GM12878 (cell line): ENCODE data around the gene DDX51.

ENCODE experiments used
- CEBPB ChIP-seq, 2 experiments: fragments of 150-350 bp in 1 of 2; IDR thresholded peaks; 2 replicates each; pipeline ENCODE4 v1.6.1; 2012 to 2014; ENCODE audit warnings: low read depth in 2 of 2, low read length in 2 of 2, borderline replicate concordance in 1 of 2, inconsistent platforms in 1 of 2
- ESRRA ChIP-seq: IDR thresholded peaks from 2 replicates; pipeline ENCODE4 v1.6.1; 2012; ENCODE audit warnings: mild to moderate bottlenecking, low read length, improper control_type of control experiment
- HDAC6 ChIP-seq: fragments of 200-600 bp; sonication (generic); IDR thresholded peaks from one replicate; pipeline ENCODE4 v1.8.0; 2017; ENCODE audit warnings: antibody characterized with exemption; ENCODE audit not compliant: unreplicated experiment
- NFXL1 ChIP-seq: fragments of 450-650 bp; IDR thresholded peaks from 2 replicates; pipeline ENCODE4 v1.6.1; 2017; ENCODE audit warnings: antibody characterized with exemption, mild to moderate bottlenecking, borderline replicate concordance
- RFX5 ChIP-seq: IDR thresholded peaks from 2 replicates; pipeline ENCODE4 v1.6.1; 2011; ENCODE audit warnings: low read depth, low read length, improper control_type of control experiment
- SIN3A ChIP-seq: IDR thresholded peaks from 2 replicates; pipeline ENCODE4 v1.6.1; 2012; ENCODE audit warnings: low read depth, low read length, improper control_type of control experiment
- SMAD1 ChIP-seq: fragments of 450-650 bp; IDR thresholded peaks from 2 replicates; pipeline ENCODE4 v1.6.1; 2018; ENCODE audit warnings: mild to moderate bottlenecking, low read depth; ENCODE audit not compliant: partially characterized antibody
- TBL1XR1 ChIP-seq: IDR thresholded peaks from 2 replicates; pipeline ENCODE4 v1.6.1; 2012; ENCODE audit warnings: low read depth, low read length, improper control_type of control experiment
- ZZZ3 ChIP-seq: IDR thresholded peaks from 2 replicates; pipeline ENCODE4 v1.6.1; 2011; ENCODE audit warnings: low read depth; ENCODE audit not compliant: control insufficient read depth, insufficient read length
- TF ChIP-seq, protein P1 (sequence below), 3 experiments: IDR thresholded peaks in 2 of 3; conservative IDR thresholded peaks in 1 of 3; 2 replicates each; pipeline ENCODE4 v1.5.1; 2011; ENCODE audit warnings: low read depth in 3 of 3, low read length in 3 of 3, mild to moderate bottlenecking in 3 of 3, control low read depth in 2 of 3, moderate library complexity in 2 of 3, inconsistent platforms in 1 of 3, mixed read lengths in 1 of 3; ENCODE audit not compliant: control insufficient read depth in 2 of 3, insufficient read depth in 1 of 3; ENCODE audit errors: extremely low read depth in 1 of 3
- TF ChIP-seq, protein P2 (sequence below): IDR thresholded peaks from 2 replicates; pipeline ENCODE4 v1.6.1; 2012; ENCODE audit warnings: low read depth, low read length, improper control_type of control experiment
- TF ChIP-seq, protein P3 (sequence below): fragments of 450-650 bp; IDR thresholded peaks from 2 replicates; pipeline ENCODE4 v1.6.1; 2017; ENCODE audit warnings: mild to moderate bottlenecking

DNA sequence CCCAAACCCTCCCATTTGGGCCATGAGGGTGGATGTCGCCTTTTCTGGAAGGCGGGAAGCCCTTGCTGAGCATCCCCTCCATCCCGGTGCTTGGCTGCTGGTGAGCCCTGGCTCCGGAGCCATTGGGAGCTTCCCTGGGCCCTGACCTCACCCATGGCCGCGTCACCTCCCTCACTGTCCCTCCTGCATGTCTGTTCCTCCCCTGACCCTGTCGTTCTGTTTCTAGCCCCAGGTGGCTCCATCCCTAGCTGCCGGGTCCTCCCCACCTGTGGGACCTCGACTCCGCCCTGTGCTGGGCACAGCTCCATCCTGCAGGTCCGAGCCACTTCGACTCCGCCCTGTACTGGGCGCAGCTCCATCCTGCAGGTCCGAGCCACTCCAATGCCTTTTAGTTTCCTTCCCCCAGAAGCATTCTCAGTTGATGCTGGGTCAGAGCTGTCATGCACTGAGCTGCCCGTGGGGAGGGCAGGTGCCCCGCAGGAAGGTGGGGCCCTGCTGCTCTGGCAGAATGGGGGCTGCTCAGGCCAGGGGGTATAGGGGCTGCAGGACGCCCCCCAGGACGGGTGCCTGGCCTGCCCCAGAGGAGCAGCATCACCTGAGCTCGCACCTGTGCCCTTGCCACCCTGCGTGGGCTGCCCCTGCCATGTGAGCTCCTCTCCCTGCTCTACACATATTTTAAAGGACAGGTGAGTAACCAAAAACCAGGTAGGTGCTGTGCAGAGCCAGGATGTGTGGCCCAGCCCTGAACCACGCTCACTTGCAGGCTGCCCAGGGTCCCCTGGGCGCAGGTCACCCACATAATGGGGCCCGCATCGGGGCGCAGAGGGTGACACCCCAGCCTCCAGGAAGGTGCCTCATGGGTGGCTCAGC is 19.2 kb upstream of the DDX51 start:
- TF ChIP-seq ZZZ3 = no peak
- TF ChIP-seq, protein P1, sequence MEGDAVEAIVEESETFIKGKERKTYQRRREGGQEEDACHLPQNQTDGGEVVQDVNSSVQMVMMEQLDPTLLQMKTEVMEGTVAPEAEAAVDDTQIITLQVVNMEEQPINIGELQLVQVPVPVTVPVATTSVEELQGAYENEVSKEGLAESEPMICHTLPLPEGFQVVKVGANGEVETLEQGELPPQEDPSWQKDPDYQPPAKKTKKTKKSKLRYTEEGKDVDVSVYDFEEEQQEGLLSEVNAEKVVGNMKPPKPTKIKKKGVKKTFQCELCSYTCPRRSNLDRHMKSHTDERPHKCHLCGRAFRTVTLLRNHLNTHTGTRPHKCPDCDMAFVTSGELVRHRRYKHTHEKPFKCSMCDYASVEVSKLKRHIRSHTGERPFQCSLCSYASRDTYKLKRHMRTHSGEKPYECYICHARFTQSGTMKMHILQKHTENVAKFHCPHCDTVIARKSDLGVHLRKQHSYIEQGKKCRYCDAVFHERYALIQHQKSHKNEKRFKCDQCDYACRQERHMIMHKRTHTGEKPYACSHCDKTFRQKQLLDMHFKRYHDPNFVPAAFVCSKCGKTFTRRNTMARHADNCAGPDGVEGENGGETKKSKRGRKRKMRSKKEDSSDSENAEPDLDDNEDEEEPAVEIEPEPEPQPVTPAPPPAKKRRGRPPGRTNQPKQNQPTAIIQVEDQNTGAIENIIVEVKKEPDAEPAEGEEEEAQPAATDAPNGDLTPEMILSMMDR (IDR thresholded peaks at IDR 0.05 in 2 of 3, conservative IDR thresholded peaks at IDR 0.05 in 1 of 3; ENCODE audit: control insufficient read depth in 2 of 3, extremely low read depth in 1 of 3, insufficient read depth in 1 of 3, low read depth in 3 of 3, low read length in 3 of 3) = no peak
- TF ChIP-seq SIN3A = no peak
- TF ChIP-seq, protein P2, sequence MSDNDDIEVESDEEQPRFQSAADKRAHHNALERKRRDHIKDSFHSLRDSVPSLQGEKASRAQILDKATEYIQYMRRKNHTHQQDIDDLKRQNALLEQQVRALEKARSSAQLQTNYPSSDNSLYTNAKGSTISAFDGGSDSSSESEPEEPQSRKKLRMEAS = no peak
- TF ChIP-seq, protein P3, sequence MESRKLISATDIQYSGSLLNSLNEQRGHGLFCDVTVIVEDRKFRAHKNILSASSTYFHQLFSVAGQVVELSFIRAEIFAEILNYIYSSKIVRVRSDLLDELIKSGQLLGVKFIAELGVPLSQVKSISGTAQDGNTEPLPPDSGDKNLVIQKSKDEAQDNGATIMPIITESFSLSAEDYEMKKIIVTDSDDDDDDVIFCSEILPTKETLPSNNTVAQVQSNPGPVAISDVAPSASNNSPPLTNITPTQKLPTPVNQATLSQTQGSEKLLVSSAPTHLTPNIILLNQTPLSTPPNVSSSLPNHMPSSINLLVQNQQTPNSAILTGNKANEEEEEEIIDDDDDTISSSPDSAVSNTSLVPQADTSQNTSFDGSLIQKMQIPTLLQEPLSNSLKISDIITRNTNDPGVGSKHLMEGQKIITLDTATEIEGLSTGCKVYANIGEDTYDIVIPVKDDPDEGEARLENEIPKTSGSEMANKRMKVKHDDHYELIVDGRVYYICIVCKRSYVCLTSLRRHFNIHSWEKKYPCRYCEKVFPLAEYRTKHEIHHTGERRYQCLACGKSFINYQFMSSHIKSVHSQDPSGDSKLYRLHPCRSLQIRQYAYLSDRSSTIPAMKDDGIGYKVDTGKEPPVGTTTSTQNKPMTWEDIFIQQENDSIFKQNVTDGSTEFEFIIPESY = no peak
- TF ChIP-seq TBL1XR1 = no peak
- no peak for TF ChIP-seq CEBPB (IDR thresholded peaks at IDR 0.05; ENCODE audit: borderline replicate concordance in 1 of 2, low read depth in 2 of 2, low read length in 2 of 2)
- TF ChIP-seq NFXL1 = no peak
- TF ChIP-seq RFX5 = no peak
- TF ChIP-seq SMAD1 = no peak
- TF ChIP-seq HDAC6 = no peak
- TF ChIP-seq ESRRA = no peak
